A549 (cell line): ENCODE results near the gene CDKN2A. TPM values are rescaled to one million over a fixed set of nuclear protein-coding genes. Genes with fewer than 3 reads are reported as not detected.

Experiments
- ATAC-seq, 2 experiments: fragments of 200-7000 bp in 1 of 2; fragments of >200 bp in 1 of 2; cut with Nextera tagmentation in 1 of 2; cut with Tn5 transposase in 1 of 2; 3 replicates each; pipeline versions ENCODE4 v1.8.0 to v1.9.1; 2018 to 2020; ENCODE audit warnings: mild to moderate bottlenecking in 1 of 2, moderate library complexity in 1 of 2
- CTCF ChIA-PET: fragments of 300-600 bp; sonication (Branson Sonifier 250); formaldehyde crosslinking; extraction: SDS; loops from one replicate; lab custom pipeline; 2021; ENCODE audit warnings: antibody characterized with exemption, inconsistent platforms; lab: Yijun Ruan, JAX
- POLR2A ChIA-PET: fragments of 350-600 bp; formaldehyde crosslinking; extraction: SDS; loops from one replicate; lab custom pipeline; 2021; ENCODE audit warnings: antibody characterized with exemption, inconsistent platforms; lab: Yijun Ruan, JAX
- DNase-seq, 2 experiments: peaks; one replicate each; pipeline versions ENCODE4 v3.0.0 to v3.0.0-alpha.2; 2011 to 2016; ENCODE audit warnings: low read depth in 1 of 2, low spot score in 1 of 2
- FAIRE-seq: peaks from 2 replicates; lab custom pipeline; 2011; peaks lifted over from hg19 to GRCh38; lab: Jason Lieb, UNC
- H3K27ac ChIP-seq, 2 experiments: fragments of >200 bp; sonication (Bioruptor Twin); formaldehyde crosslinking; 3 replicates each; pipeline ENCODE4 v1.5.1; 2016 to 2017
- H3K4me1 ChIP-seq: fragments of >200 bp; sonication (Bioruptor Twin); formaldehyde crosslinking; 3 replicates; pipeline ENCODE4 v1.6.1; 2016
- H3K4me2 ChIP-seq: fragments of >200 bp; sonication (Bioruptor Twin); formaldehyde crosslinking; 3 replicates; pipeline ENCODE4 v1.6.1; 2016
- H3K4me3 ChIP-seq: fragments of >200 bp; sonication (Bioruptor Twin); formaldehyde crosslinking; 3 replicates; pipeline ENCODE4 v1.5.1; 2016
- H3K9me3 ChIP-seq: fragments of >200 bp; sonication (Bioruptor Twin); formaldehyde crosslinking; 3 replicates; pipeline ENCODE4 v1.6.1; 2016
- BCL3 ChIP-seq: fragments of >200 bp; sonication (Bioruptor Twin); formaldehyde crosslinking; IDR thresholded peaks from 3 replicates; pipeline ENCODE4 v1.6.1; 2016
- CBX2 ChIP-seq: fragments of 200-600 bp; sonication (generic); IDR thresholded peaks from 2 replicates; pipeline ENCODE4 v1.6.1; 2016; ENCODE audit warnings: low read depth, mild to moderate bottlenecking, borderline replicate concordance
- CHD4 ChIP-seq: fragments of 200-600 bp; sonication (generic); IDR thresholded peaks from 2 replicates; pipeline ENCODE4 v1.6.1; 2016; ENCODE audit warnings: antibody characterized with exemption, mild to moderate bottlenecking, borderline replicate concordance
- EHF ChIP-seq: fragments of 250-450 bp; sonication (Bioruptor Pico); IDR thresholded peaks from 2 replicates; pipeline ENCODE4 v1.5.0; 2020; ENCODE audit warnings: mild to moderate bottlenecking
- FOXS1 ChIP-seq: fragments of 250-450 bp; sonication (Bioruptor Pico); IDR thresholded peaks from 2 replicates; pipeline ENCODE4 v1.5.0; 2020; ENCODE audit warnings: mild to moderate bottlenecking, moderate library complexity
- GATA3 ChIP-seq: IDR thresholded peaks from 2 replicates; pipeline ENCODE4 v1.6.1; 2012; ENCODE audit warnings: borderline replicate concordance
- HDAC2 ChIP-seq: fragments of 200-600 bp; sonication (generic); IDR thresholded peaks from 2 replicates; pipeline ENCODE4 v1.6.1; 2016
- HOXA7 ChIP-seq: fragments of 250-450 bp; sonication (Bioruptor Pico); IDR thresholded peaks from 2 replicates; pipeline ENCODE4 v1.5.0; 2020; ENCODE audit warnings: mild to moderate bottlenecking, moderate library complexity
- HOXB5 ChIP-seq: fragments of 250-450 bp; sonication (Bioruptor Pico); IDR thresholded peaks from 2 replicates; pipeline ENCODE4 v1.5.0; 2020; ENCODE audit warnings: mild to moderate bottlenecking, moderate library complexity
- JUN ChIP-seq, 2 experiments: fragments of >200 bp; sonication (Bioruptor Twin); formaldehyde crosslinking; IDR thresholded peaks; 2 replicates in 1 of 2; 3 replicates in 1 of 2; pipeline ENCODE4 v1.6.1; 2016 to 2017
- JUNB ChIP-seq: fragments of >200 bp; sonication (Bioruptor Twin); formaldehyde crosslinking; IDR thresholded peaks from 2 replicates; pipeline ENCODE4 v1.6.1; 2016
- KDM5A ChIP-seq: fragments of 200-600 bp; sonication (generic); IDR thresholded peaks from 2 replicates; pipeline ENCODE4 v1.6.1; 2016; ENCODE audit warnings: antibody characterized with exemption, mild to moderate bottlenecking
- MYC ChIP-seq: IDR thresholded peaks from 2 replicates; pipeline ENCODE4 v1.6.1; 2012; ENCODE audit warnings: mild to moderate bottlenecking, inconsistent platforms, low read length, improper control_type of control experiment, borderline replicate concordance
- NPAS2 ChIP-seq: fragments of 250-450 bp; sonication (Bioruptor Pico); IDR thresholded peaks from 2 replicates; pipeline ENCODE4 v1.8.0; 2022; ENCODE audit warnings: mild to moderate bottlenecking, moderate library complexity, borderline replicate concordance
- ZC3H11A ChIP-seq: fragments of 450-650 bp; IDR thresholded peaks from 2 replicates; pipeline ENCODE4 v1.6.1; 2014; ENCODE audit warnings: antibody characterized with exemption, mild to moderate bottlenecking
- ZSCAN20 ChIP-seq: fragments of 250-450 bp; sonication (Bioruptor Pico); IDR thresholded peaks from 2 replicates; pipeline ENCODE4 v1.8.0; 2022; ENCODE audit warnings: mild to moderate bottlenecking, moderate library complexity
- WGBS: methylation state at CpG from one replicate; pipeline ENCODE4 v1.1.6; 2017; ENCODE audit errors: missing lambda C conversion rate; 5-methylcytosine and 5-hydroxymethylcytosine counted together
- polyA plus RNA-seq, 4 experiments: library from polyadenylated mRNA; depleted of rRNA in 3 of 4; stranded (reverse); fragments of >200 nt; fragmentation: RNase III in 1 of 4; extraction: RNeasy Plus Mini Kit Qiagen cat#74134 plus additional on column Dnase treatment in 1 of 4; gene quantifications; 2 replicates in 3 of 4; 3 replicates in 1 of 4; pipeline ENCODE4 v1.2.3, GENCODE V29; 2011 to 2017
- TF ChIP-seq, protein P1 (sequence below): IDR thresholded peaks from 2 replicates; pipeline ENCODE4 v1.6.1; 2012
- TF ChIP-seq, protein P2 (sequence below): fragments of 450-650 bp; IDR thresholded peaks from 2 replicates; pipeline ENCODE4 v1.6.1; 2014; ENCODE audit warnings: antibody characterized with exemption
- TF ChIP-seq, protein P3 (sequence below): IDR thresholded peaks from 2 replicates; pipeline ENCODE4 v1.6.1; 2012

Gene CDKN2A
- polyA plus RNA-seq, 2 of the 4 experiments (the other 2 are of a cell fraction), result not detected

- CTCF ChIA-PET, result no interaction called here
- H3K4me1 ChIP-seq, result no peaks in the 10 kb centered on the region
- WGBS, result no CpG with 5 or more reads among the region's 9 CpGs
- no peak for TF ChIP-seq HOXB5
- no peak for TF ChIP-seq BCL3
- TF ChIP-seq FOXS1, result no peak
- no peak for TF ChIP-seq GATA3
- no peak for TF ChIP-seq EHF (CRISPR knock-in tag)
- TF ChIP-seq CBX2, result no peak
- TF ChIP-seq, protein P1, sequence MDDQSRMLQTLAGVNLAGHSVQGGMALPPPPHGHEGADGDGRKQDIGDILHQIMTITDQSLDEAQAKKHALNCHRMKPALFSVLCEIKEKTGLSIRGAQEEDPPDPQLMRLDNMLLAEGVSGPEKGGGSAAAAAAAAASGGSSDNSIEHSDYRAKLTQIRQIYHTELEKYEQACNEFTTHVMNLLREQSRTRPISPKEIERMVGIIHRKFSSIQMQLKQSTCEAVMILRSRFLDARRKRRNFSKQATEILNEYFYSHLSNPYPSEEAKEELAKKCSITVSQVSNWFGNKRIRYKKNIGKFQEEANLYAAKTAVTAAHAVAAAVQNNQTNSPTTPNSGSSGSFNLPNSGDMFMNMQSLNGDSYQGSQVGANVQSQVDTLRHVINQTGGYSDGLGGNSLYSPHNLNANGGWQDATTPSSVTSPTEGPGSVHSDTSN, result no peak
- no peak for TF ChIP-seq ZSCAN20
- TF ChIP-seq HDAC2, result no peak
- TF ChIP-seq JUNB, result no peak
- no peak for TF ChIP-seq ZC3H11A
- TF ChIP-seq, all 56 proteins: peak for 0
- DNase-seq (no peak), ATAC-seq (no peak), FAIRE-seq (no peak)
- no peak overlapping the region for H3K4me2 ChIP-seq
- POLR2A ChIA-PET, result no interaction called here
- H3K4me3 ChIP-seq, result no peak overlapping the region
- no peaks in the 10 kb centered on the region for H3K9me3 ChIP-seq
- H3K27ac ChIP-seq, result no peak overlapping the region
Observed at GRCh38 chr9:21988056-21988990, 5.9 kb downstream of the CDKN2A start.

GRCh38 chr9:21985964-21986667 lies 8.1 kb downstream of the CDKN2A start:
- CTCF ChIA-PET, result no interaction called here

More at GRCh38 chr9:21985964-21986667, 8.1 kb downstream of the CDKN2A start:
- H3K4me1 ChIP-seq, result no peaks in the 10 kb centered on the region
- DNase-seq, result no peak
- no peaks in the 10 kb centered on the region for H3K9me3 ChIP-seq
- no peak overlapping the region for H3K4me3 ChIP-seq
- WGBS, result no CpG with 5 or more reads among the region's 5 CpGs
- no peak for FAIRE-seq
- ATAC-seq, result no peak
- H3K27ac ChIP-seq, result no peak overlapping the region
- POLR2A ChIA-PET, result no interaction called here
- TF ChIP-seq NPAS2 (CRISPR knock-in tag) (no peak), JUN (IDR thresholded peaks at IDR 0.05) (no peak), BCL3 (no peak), CHD4 (no peak), KDM5A (no peak), MYC (no peak), HOXA7 (CRISPR knock-in tag) (no peak)
- TF ChIP-seq, protein P2, sequence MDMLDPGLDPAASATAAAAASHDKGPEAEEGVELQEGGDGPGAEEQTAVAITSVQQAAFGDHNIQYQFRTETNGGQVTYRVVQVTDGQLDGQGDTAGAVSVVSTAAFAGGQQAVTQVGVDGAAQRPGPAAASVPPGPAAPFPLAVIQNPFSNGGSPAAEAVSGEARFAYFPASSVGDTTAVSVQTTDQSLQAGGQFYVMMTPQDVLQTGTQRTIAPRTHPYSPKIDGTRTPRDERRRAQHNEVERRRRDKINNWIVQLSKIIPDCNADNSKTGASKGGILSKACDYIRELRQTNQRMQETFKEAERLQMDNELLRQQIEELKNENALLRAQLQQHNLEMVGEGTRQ, result no peak
- TF ChIP-seq, protein P3, sequence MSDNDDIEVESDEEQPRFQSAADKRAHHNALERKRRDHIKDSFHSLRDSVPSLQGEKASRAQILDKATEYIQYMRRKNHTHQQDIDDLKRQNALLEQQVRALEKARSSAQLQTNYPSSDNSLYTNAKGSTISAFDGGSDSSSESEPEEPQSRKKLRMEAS, result no peak
- H3K4me2 ChIP-seq, result no peak overlapping the region
